Measurements from ENCODE around the gene MS4A6E.
"Not testable (repeated sequence)": the region's sequence is repeated elsewhere in the genome, so short reads cannot be mapped to it uniquely, and the experiment has no call there.

MS4A6E gene

DNA sequence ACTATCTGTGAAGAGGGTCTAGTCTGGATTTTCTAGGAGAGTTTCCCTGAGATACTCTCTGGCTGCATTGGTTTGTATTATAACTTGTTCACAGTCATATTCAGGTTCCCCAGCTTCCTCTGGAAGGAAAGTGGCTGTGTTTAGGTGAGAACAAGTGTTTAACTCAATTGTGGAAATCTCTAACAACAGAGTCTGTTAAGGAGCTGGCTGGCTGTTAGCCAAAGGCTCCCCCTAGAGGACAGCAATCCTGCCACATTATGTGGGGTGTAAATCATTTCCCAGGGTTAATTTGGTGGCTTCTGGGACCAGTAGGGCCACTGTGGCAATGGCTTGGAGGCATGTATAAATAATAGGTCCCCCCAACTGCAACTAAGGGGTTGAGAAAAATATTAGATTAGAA lies 18.4 kb downstream of the MS4A6E start:
- H3K36me3 Mint-ChIP-seq (ENCODE audit: insufficient read depth), result no peaks in the 10 kb centered on the region
- H3K4me3 Mint-ChIP-seq, result no peak overlapping the region
- ATAC-seq (replicated peaks), result no peak
- H3K9me3 Mint-ChIP-seq, result no peaks in the 10 kb centered on the region
- no peak overlapping the region for H3K27ac Mint-ChIP-seq
- no peaks in the 10 kb centered on the region for H3K4me1 Mint-ChIP-seq (ENCODE audit: low read depth in 2 of 2)
- peaks cover 39% of the 10 kb centered on the region in 2 donors for H3K27me3 Mint-ChIP-seq
- no peak for DNase-seq

DNA sequence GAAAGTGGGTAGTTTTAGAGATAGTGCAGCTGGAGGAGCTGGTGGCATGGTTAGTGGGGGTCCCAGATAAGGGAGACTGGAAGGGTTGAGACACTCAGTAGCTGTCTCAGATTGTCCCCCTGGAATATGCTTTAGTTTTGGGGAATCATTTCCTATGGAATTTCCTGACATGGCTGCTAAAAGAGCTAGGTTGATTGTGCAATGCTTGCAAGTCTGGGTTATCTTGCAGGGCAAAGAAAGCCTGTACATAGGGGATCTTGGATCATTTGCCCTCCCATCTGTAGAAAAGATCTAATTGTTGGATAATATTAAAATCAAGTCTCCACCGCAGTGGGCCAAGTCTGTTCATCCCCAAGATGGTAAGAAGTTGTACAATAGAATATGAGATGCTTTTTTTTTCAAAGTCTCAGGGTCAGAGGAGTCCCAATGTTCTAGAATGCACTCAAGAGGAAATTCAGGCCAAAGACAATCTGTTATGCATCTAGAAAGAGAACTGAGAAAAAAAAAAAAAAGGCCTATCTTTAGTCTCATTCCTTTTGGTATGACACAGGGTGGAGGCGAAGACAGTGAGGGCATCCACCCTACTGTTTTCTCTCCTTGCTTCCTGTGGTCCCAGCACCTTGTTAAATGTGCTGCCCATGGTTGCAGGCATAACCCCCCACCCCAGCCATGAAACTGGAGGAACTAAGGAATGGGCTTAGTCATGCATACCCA lies 20.2 kb downstream of the MS4A6E start:
- no peak overlapping the region for H3K4me3 Mint-ChIP-seq
- ATAC-seq (replicated peaks) (no peak), DNase-seq (no peak)
- H3K27me3 Mint-ChIP-seq, result peaks cover 30 to 39% of the 10 kb centered on the region in 2 donors
- no peak overlapping the region for H3K27ac Mint-ChIP-seq
- H3K36me3 Mint-ChIP-seq (ENCODE audit: insufficient read depth), result no peaks in the 10 kb centered on the region
- H3K4me1 Mint-ChIP-seq (ENCODE audit: low read depth in 2 of 2), result no peaks in the 10 kb centered on the region
- H3K9me3 Mint-ChIP-seq, result no peaks in the 10 kb centered on the region

GRCh38 chr11:60348116-60348515 lies 21.1 kb downstream of the MS4A6E start:
- Mint-ChIP-seq H3K4me1 (ENCODE audit: low read depth in 2 of 2) (no peaks in the 10 kb centered on the region), H3K27ac (no peak overlapping the region), H3K9me3 (no peaks in the 10 kb centered on the region), H3K36me3 (ENCODE audit: insufficient read depth) (no peaks in the 10 kb centered on the region), H3K27me3 (peaks cover 29 to 39% of the 10 kb centered on the region in 2 donors), H3K4me3 (no peak overlapping the region)
- ATAC-seq (replicated peaks) (no peak), DNase-seq (no peak)

GRCh38 chr11:60349990-60350389 lies 22.9 kb downstream of the MS4A6E start:
- Mint-ChIP-seq H3K36me3 (ENCODE audit: insufficient read depth) (no peaks in the 10 kb centered on the region), H3K27me3 (peaks cover 37 to 52% of the 10 kb centered on the region in 2 donors), H3K9me3 (no peaks in the 10 kb centered on the region), H3K27ac (no peak overlapping the region), H3K4me3 (no peak overlapping the region), H3K4me1 (ENCODE audit: low read depth in 2 of 2) (no peaks in the 10 kb centered on the region)
- DNase-seq, result no peak
- no peak for ATAC-seq (replicated peaks)

DNA sequence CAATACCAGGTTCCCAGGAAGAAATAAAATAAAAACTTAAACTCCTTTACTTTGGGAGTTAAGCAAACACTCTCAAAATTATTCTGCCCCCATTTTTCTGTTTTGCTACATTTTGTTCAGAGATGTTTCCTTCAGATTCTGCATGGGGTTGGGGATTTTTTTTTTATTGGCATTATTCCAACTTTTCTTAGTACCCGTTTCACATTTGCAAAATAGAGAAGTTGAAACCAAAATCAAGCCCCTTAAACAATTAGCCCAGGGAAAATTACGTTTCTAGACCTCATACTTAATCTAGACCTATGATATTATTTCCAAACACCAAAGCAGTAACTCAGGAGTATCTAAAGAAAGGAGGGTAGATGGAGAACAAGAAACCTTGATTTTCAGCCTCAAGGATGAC lies 30.7 kb downstream of the MS4A6E start:
- ATAC-seq (replicated peaks) (no peak), DNase-seq (no peak)
- H3K4me3 Mint-ChIP-seq, result no peak overlapping the region
- no peaks in the 10 kb centered on the region for H3K36me3 Mint-ChIP-seq (ENCODE audit: insufficient read depth)
- peaks cover 22 to 41% of the 10 kb centered on the region in 2 donors for H3K27me3 Mint-ChIP-seq
- no peaks in the 10 kb centered on the region for H3K4me1 Mint-ChIP-seq (ENCODE audit: low read depth in 2 of 2)
- no peak overlapping the region for H3K27ac Mint-ChIP-seq
- no peaks in the 10 kb centered on the region for H3K9me3 Mint-ChIP-seq

- no peak for DNase-seq
- Mint-ChIP-seq H3K27me3 (peaks cover 25 to 52% of the 10 kb centered on the region in 2 donors), H3K36me3 (ENCODE audit: insufficient read depth) (no peaks in the 10 kb centered on the region), H3K27ac (no peak overlapping the region), H3K4me1 (ENCODE audit: low read depth in 2 of 2) (no peaks in the 10 kb centered on the region), H3K4me3 (no peak overlapping the region), H3K9me3 (no peaks in the 10 kb centered on the region)
- no peak for ATAC-seq (replicated peaks)
Observed at GRCh38 chr11:60360621-60361020, 33.6 kb downstream of the MS4A6E start.

DNA sequence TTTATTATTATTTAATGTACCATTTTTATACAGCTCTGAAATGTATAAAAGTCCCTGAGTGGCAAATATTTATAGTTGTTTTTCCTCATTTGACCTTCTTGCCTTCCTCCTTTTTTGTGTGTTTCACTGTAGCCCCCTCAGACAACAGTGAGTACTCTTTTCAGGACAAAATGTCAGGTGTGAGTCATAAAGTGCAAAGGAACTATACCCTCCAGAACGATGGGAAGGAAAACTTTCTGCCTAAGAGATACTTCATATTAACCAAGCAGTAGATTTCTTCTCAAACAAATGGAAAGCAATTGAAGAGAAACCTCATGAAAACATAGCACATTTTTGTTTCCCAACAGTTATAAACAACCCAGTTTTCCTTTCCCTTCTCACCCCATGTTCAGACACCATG lies 35.2 kb downstream of the MS4A6E start:
- no peaks in the 10 kb centered on the region for H3K9me3 Mint-ChIP-seq
- H3K27me3 Mint-ChIP-seq, result peaks cover 25 to 40% of the 10 kb centered on the region in 2 donors
- no peak overlapping the region for H3K4me3 Mint-ChIP-seq
- no peak for ATAC-seq (replicated peaks)
- H3K27ac Mint-ChIP-seq, result no peak overlapping the region
- no peak for DNase-seq
- H3K36me3 Mint-ChIP-seq (ENCODE audit: insufficient read depth), result no peaks in the 10 kb centered on the region
- no peaks in the 10 kb centered on the region for H3K4me1 Mint-ChIP-seq (ENCODE audit: low read depth in 2 of 2)

GRCh38 chr11:60363542-60364470 lies 36.8 kb downstream of the MS4A6E start:
- peaks cover 31 to 54% of the 10 kb centered on the region in 2 donors for H3K27me3 Mint-ChIP-seq
- no peaks in the 10 kb centered on the region for H3K36me3 Mint-ChIP-seq (ENCODE audit: insufficient read depth)
- no peak overlapping the region for H3K27ac Mint-ChIP-seq
- DNase-seq (peak; percentile 50 to 62 (median 50)), ATAC-seq (replicated peaks) (peak; percentile 64)
- H3K4me1 Mint-ChIP-seq (ENCODE audit: low read depth in 2 of 2), result no peaks in the 10 kb centered on the region
- no peaks in the 10 kb centered on the region for H3K9me3 Mint-ChIP-seq
- peak overlapping the region in 1 of 2 donors; percentile 38 for H3K4me3 Mint-ChIP-seq

DNA sequence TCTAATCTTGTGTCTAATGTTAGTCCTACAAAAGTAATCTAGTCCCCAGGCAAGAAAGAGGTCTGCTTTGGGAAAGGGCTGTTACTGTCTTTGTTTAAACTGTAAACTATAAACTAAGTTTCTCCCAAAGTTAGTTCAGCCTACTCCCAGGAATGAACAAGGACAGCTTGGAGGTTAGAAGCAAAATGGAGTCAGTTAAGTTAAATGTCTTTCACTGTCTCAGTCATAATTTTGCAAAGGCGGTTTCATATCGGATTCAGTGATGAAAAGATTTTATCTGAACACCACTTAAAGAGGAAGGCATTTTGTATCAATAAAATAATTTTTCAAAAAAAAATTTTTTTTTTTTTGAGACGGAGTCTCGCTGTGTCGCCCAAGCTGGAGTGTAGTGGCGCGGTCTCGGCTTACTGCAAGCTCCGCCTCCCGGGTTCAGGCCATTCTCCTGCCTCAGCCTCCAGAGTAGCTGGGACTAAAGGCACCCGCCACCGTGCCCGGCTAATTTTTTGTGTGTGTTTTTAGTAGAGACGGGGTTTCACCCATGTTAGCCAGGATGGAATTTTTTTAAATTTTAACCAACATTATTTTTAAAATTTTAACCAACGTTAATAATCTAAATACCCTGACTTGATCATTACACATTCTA lies 39.3 kb downstream of the MS4A6E start:
- DNase-seq; ATAC-seq (replicated peaks); H3K9me3 Mint-ChIP-seq; H3K4me1 Mint-ChIP-seq (ENCODE audit: low read depth in 2 of 2); H3K36me3 Mint-ChIP-seq (ENCODE audit: insufficient read depth); H3K4me3 Mint-ChIP-seq; H3K27ac Mint-ChIP-seq: not testable (repeated sequence)
- H3K27me3 Mint-ChIP-seq, result peaks cover 41 to 69% of the 10 kb centered on the region in 2 donors

- Mint-ChIP-seq H3K27ac (no peak overlapping the region), H3K36me3 (ENCODE audit: insufficient read depth) (no peaks in the 10 kb centered on the region), H3K4me3 (no peak overlapping the region), H3K27me3 (peaks cover 43 to 70% of the 10 kb centered on the region in 2 donors), H3K9me3 (no peaks in the 10 kb centered on the region), H3K4me1 (ENCODE audit: low read depth in 2 of 2) (no peaks in the 10 kb centered on the region)
- ATAC-seq (replicated peaks) (peak; percentile 22), DNase-seq (no peak)
Observed at GRCh38 chr11:60367009-60367408, 40.0 kb downstream of the MS4A6E start.

DNA sequence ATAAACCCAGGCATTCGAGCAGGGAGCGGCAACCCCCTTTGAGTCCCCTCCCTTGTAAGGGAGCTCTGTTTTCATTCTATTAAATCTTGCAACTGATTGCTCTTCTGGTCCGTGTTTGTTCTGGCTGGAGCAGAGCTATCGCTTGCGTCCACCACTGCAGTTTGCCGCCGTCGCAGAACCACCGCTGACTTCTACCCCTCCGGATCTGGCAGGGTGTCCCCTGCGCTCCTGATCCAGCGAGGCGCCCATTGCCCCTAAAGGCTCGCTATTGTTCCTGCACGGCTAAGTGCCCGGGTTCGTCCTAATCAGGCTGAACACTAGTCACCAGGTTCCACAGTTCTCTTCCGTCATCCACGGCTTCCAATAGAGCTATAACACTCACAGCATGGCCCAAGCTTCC lies 40.8 kb downstream of the MS4A6E start:
- Mint-ChIP-seq H3K9me3 (no peaks in the 10 kb centered on the region), H3K27ac (no peak overlapping the region), H3K4me1 (ENCODE audit: low read depth in 2 of 2) (no peaks in the 10 kb centered on the region), H3K36me3 (ENCODE audit: insufficient read depth) (no peaks in the 10 kb centered on the region), H3K4me3 (no peak overlapping the region), H3K27me3 (peaks cover 47 to 71% of the 10 kb centered on the region in 2 donors)
- ATAC-seq (replicated peaks) (no peak), DNase-seq (no peak)

DNA sequence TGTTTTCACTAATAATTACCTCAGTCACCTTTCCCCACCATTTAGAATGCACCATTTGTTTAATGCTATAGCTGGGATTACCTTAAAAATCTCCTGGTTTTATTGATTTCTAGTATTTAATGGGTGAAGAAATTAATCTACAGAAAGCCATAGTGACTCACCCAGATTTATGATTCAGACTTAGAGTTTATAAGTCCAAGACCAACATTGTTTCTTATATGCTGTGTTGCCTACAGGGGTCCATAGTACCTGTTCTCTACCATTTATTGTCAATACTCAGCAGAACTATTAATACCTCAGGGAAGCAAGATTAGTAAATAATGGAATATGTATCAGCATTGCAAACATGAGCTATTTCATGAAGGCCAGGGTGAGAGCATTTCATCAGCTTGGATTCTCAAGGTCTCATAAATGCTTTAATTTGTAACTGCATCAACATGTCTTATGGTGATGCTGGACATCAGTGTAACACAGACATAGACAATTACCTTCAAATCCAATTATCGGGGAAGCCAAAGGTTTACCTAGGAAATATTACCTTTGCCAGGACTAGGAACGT lies 43.3 kb downstream of the MS4A6E start:
- H3K4me1 Mint-ChIP-seq (ENCODE audit: low read depth in 2 of 2), result no peaks in the 10 kb centered on the region
- DNase-seq (no peak), ATAC-seq (replicated peaks) (no peak)
- H3K9me3 Mint-ChIP-seq, result no peaks in the 10 kb centered on the region
- H3K4me3 Mint-ChIP-seq, result no peak overlapping the region
- H3K27me3 Mint-ChIP-seq, result peaks cover 47 to 50% of the 10 kb centered on the region in 2 donors
- H3K36me3 Mint-ChIP-seq (ENCODE audit: insufficient read depth), result no peaks in the 10 kb centered on the region
- no peak overlapping the region for H3K27ac Mint-ChIP-seq

DNA sequence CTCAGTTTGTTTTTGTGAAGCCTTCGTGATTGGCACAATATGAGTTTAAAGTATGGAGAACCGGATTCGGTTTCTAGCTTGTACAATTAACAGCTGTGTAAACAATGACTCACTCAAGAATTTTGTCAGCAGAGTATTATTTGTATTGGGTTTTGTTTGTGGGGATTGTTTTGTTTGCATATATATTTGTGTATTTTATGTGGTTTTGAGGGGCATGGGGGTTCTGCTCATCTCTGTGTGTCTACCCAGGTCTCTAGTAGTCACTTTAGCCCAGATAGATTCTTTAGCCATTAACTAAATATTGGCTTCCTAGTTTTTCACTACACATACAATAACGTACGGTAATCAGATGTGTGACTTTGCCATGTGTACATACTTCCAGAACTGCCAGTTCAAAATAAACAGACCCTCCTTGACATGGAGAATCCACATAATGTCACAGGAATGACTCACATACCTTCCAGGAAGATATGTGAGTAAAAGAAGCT lies 43.8 kb downstream of the MS4A6E start:
- no peaks in the 10 kb centered on the region for H3K36me3 Mint-ChIP-seq (ENCODE audit: insufficient read depth)
- peaks cover 46 to 51% of the 10 kb centered on the region in 2 donors for H3K27me3 Mint-ChIP-seq
- H3K4me1 Mint-ChIP-seq (ENCODE audit: low read depth in 2 of 2), result no peaks in the 10 kb centered on the region
- H3K4me3 Mint-ChIP-seq, result no peak overlapping the region
- no peak for DNase-seq
- H3K9me3 Mint-ChIP-seq, result no peaks in the 10 kb centered on the region
- H3K27ac Mint-ChIP-seq, result no peak overlapping the region
- no peak for ATAC-seq (replicated peaks)
